CD8-positive, alpha-beta memory T cell (primary cell): ENCODE results near the gene MED26. TPM values are rescaled to one million over a fixed set of nuclear protein-coding genes. Genes with fewer than 3 reads are reported as not detected.
A peak's percentile ranks its signal among the peaks of the same experiment; 100 is the strongest.

ENCODE experiments used
- CTCF ChIA-PET: fragments of 350-600 bp; sonication (Branson Sonifier 250); formaldehyde crosslinking; loops from one replicate; lab custom pipeline; 2021; ENCODE audit warnings: antibody characterized with exemption; lab: Charles Lee
- POLR2A ChIA-PET: fragments of 350-600 bp; sonication (Branson Sonifier 250); formaldehyde crosslinking; loops from one replicate; lab custom pipeline; 2021; ENCODE audit warnings: antibody characterized with exemption; lab: Charles Lee
- DNase-seq, 5 donors: peaks; one replicate each; pipeline versions ENCODE4 v3.0.0 to v3.0.0-alpha.2; 2020 to 2022; ENCODE audit warnings: mixed read lengths in 1 of 5
- H3K27ac ChIP-seq: one replicate; pipeline ENCODE4 v1.7.0; 2013; ENCODE audit warnings: low read depth, mild to moderate bottlenecking, low read length, moderate library complexity
- H3K27me3 ChIP-seq: 2 replicates; pipeline ENCODE4 v1.7.0; 2013; ENCODE audit warnings: low read length, mild to moderate bottlenecking; ENCODE audit not compliant: insufficient read depth, poor library complexity, severe bottlenecking
- H3K36me3 ChIP-seq: 2 replicates; pipeline ENCODE4 v1.7.0; 2013; ENCODE audit warnings: mild to moderate bottlenecking, low read length, moderate library complexity; ENCODE audit not compliant: insufficient read depth
- H3K4me1 ChIP-seq: 2 replicates; pipeline ENCODE4 v1.7.0; 2013; ENCODE audit warnings: mild to moderate bottlenecking, low read length, moderate library complexity; ENCODE audit not compliant: insufficient read depth
- H3K4me3 ChIP-seq: 2 replicates; pipeline ENCODE4 v1.7.0; 2013; ENCODE audit warnings: mild to moderate bottlenecking, low read length
- H3K9me3 ChIP-seq: 2 replicates; pipeline ENCODE4 v1.7.0; 2013; ENCODE audit warnings: mild to moderate bottlenecking, low read length
- H3K27ac Mint-ChIP-seq, 8 donors: one replicate each; pipeline ENCODE4 v1.8.0; 2020 to 2021; ENCODE audit warnings: mixed read lengths in 8 of 8, mild to moderate bottlenecking in 6 of 8, inconsistent platforms in 3 of 8, moderate library complexity in 3 of 8
- H3K27me3 Mint-ChIP-seq, 2 donors: one replicate each; pipeline ENCODE4 v1.8.0; 2020 to 2021; ENCODE audit warnings: mixed read lengths in 2 of 2, mild to moderate bottlenecking in 1 of 2, moderate library complexity in 1 of 2
- H3K36me3 Mint-ChIP-seq, 3 donors: one replicate each; pipeline ENCODE4 v1.8.0; 2020 to 2021; ENCODE audit warnings: mixed read lengths in 3 of 3, inconsistent platforms in 1 of 3, mild to moderate bottlenecking in 1 of 3
- H3K4me1 Mint-ChIP-seq, 3 donors: one replicate each; pipeline ENCODE4 v1.8.0; 2020 to 2021; ENCODE audit warnings: mixed read lengths in 3 of 3, inconsistent platforms in 1 of 3, mild to moderate bottlenecking in 1 of 3
- H3K4me3 Mint-ChIP-seq, 7 donors: one replicate each; pipeline ENCODE4 v1.8.0; 2020 to 2021; ENCODE audit warnings: mixed read lengths in 7 of 7, mild to moderate bottlenecking in 6 of 7, moderate library complexity in 4 of 7, inconsistent platforms in 2 of 7
- H3K9me3 Mint-ChIP-seq, 5 donors: one replicate each; pipeline ENCODE4 v1.8.0; 2020 to 2022; ENCODE audit warnings: mixed read lengths in 5 of 5, mild to moderate bottlenecking in 3 of 5, moderate library complexity in 2 of 5, inconsistent platforms in 1 of 5
- polyA plus RNA-seq: library from polyadenylated mRNA; unstranded; fragments of 300-500 nt; fragmentation: Illumina TruSeq; gene quantifications from one replicate; pipeline ENCODE4 v1.2.3, GENCODE V29; 2021
- total RNA-seq, 2 experiments: library from RNA; stranded (reverse); gene quantifications; one replicate each; pipeline ENCODE4 v1.2.3, GENCODE V29; 2021

Gene MED26
- total and polyA plus RNA-seq, 3 experiments from 2014 or later: 3.1 to 17.1 (median 14.7) TPM

- Mint-ChIP-seq H3K36me3 (peaks cover 0 to 17% (median 3%) of the 10 kb centered on the region in 3 donors), H3K27ac (peak overlapping the region in 1 of 8 donors; percentile 77), H3K9me3 (no peaks in the 10 kb centered on the region), H3K4me1 (peaks cover 25 to 67% (median 38%) of the 10 kb centered on the region in 3 donors), H3K27me3 (no peaks in the 10 kb centered on the region), H3K4me3 (no peak overlapping the region)
- Histone ChIP-seq H3K36me3 (no peaks in the 10 kb centered on the region), H3K27me3 (no peaks in the 10 kb centered on the region), H3K27ac (no peak overlapping the region), H3K9me3 (no peaks in the 10 kb centered on the region), H3K4me1 (no peaks in the 10 kb centered on the region), H3K4me3 (no peak overlapping the region)
- CTCF ChIA-PET: no interaction called here
- DNase-seq: no peak
- POLR2A ChIA-PET: interaction anchor here (0.6 to 1.1 kb wide), 4 partner anchors 12 to 522 kb away, joined by 3 to 6 read pairs (median 3); no protein-coding TSS in a partner anchor
Measured at GRCh38 chr19:16601378-16602052, 26.5 kb downstream of the MED26 start.

GRCh38 chr19:16600824-16601223 is 27.2 kb downstream of the MED26 start:
- Histone ChIP-seq H3K27ac (no peak overlapping the region), H3K4me3 (no peak overlapping the region), H3K4me1 (peaks cover 3% of the 10 kb centered on the region), H3K27me3 (no peaks in the 10 kb centered on the region), H3K36me3 (no peaks in the 10 kb centered on the region), H3K9me3 (no peaks in the 10 kb centered on the region)
- H3K4me1 Mint-ChIP-seq: peaks cover 30 to 72% (median 43%) of the 10 kb centered on the region in 3 donors
- ChIA-PET POLR2A (interaction anchor here (0.7 to 1.1 kb wide), 2 partner anchors 13 to 522 kb away, joined by 3 read pairs; no protein-coding TSS in a partner anchor), CTCF (no interaction called here)
- DNase-seq: no peak
- H3K4me3 Mint-ChIP-seq: no peak overlapping the region
- H3K36me3 Mint-ChIP-seq: peaks cover 0 to 16% (median 3%) of the 10 kb centered on the region in 3 donors
- H3K27me3 Mint-ChIP-seq: no peaks in the 10 kb centered on the region
- peak overlapping the region in 1 of 8 donors; percentile 73 for H3K27ac Mint-ChIP-seq
- H3K9me3 Mint-ChIP-seq: no peaks in the 10 kb centered on the region

GRCh38 chr19:16599655-16600346 is 28.2 kb downstream of the MED26 start:
- Histone ChIP-seq H3K9me3 (no peaks in the 10 kb centered on the region), H3K4me3 (no peak overlapping the region), H3K27ac (no peak overlapping the region), H3K27me3 (no peaks in the 10 kb centered on the region), H3K36me3 (no peaks in the 10 kb centered on the region), H3K4me1 (peaks cover 14% of the 10 kb centered on the region)
- CTCF ChIA-PET: interaction anchor here (0.8 to 0.9 kb wide), 2 partner anchors 9 to 36 kb away, joined by 3 to 4 read pairs; no protein-coding TSS in a partner anchor
- no peak overlapping the region for H3K4me3 Mint-ChIP-seq
- no peaks in the 10 kb centered on the region for H3K27me3 Mint-ChIP-seq
- H3K4me1 Mint-ChIP-seq: peaks cover 34 to 75% (median 45%) of the 10 kb centered on the region in 3 donors
- POLR2A ChIA-PET: no interaction called here
- DNase-seq: no peak
- H3K9me3 Mint-ChIP-seq: no peaks in the 10 kb centered on the region
- H3K27ac Mint-ChIP-seq: peak overlapping the region in 4 of 8 donors; percentile 66 to 84 (median 76)
- peaks cover 0 to 9% (median 0%) of the 10 kb centered on the region in 3 donors for H3K36me3 Mint-ChIP-seq

GRCh38 chr19:16598848-16599247 is 29.2 kb downstream of the MED26 start:
- peaks cover 0 to 5% (median 0%) of the 10 kb centered on the region in 3 donors for H3K36me3 Mint-ChIP-seq
- DNase-seq: no peak
- ChIA-PET POLR2A (interaction anchor here (0.5 kb wide), 1 partner anchor 257 kb away, joined by 5 read pairs; no protein-coding TSS in a partner anchor), CTCF (interaction anchor here (0.8 to 1.2 kb wide), 3 partner anchors 10 to 37 kb away, joined by 3 to 4 read pairs (median 3); no protein-coding TSS in a partner anchor)
- Histone ChIP-seq H3K27me3 (no peaks in the 10 kb centered on the region), H3K4me1 (peaks cover 23% of the 10 kb centered on the region), H3K27ac (no peak overlapping the region), H3K36me3 (no peaks in the 10 kb centered on the region), H3K9me3 (no peaks in the 10 kb centered on the region), H3K4me3 (no peak overlapping the region)
- H3K9me3 Mint-ChIP-seq: no peaks in the 10 kb centered on the region
- no peaks in the 10 kb centered on the region for H3K27me3 Mint-ChIP-seq
- H3K4me1 Mint-ChIP-seq: peaks cover 41 to 78% (median 49%) of the 10 kb centered on the region in 3 donors
- H3K27ac Mint-ChIP-seq: peak overlapping the region in 5 of 8 donors; percentile 22 to 84 (median 63)
- no peak overlapping the region for H3K4me3 Mint-ChIP-seq

GRCh38 chr19:16596399-16596798 is 31.6 kb downstream of the MED26 start:
- no peak overlapping the region for H3K4me3 ChIP-seq
- peaks cover 43% of the 10 kb centered on the region for H3K4me1 ChIP-seq
- no peak overlapping the region for H3K27ac ChIP-seq
- no peaks in the 10 kb centered on the region for H3K27me3 ChIP-seq
- ChIA-PET POLR2A (no interaction called here), CTCF (no interaction called here)
- no peaks in the 10 kb centered on the region for H3K27me3 Mint-ChIP-seq
- H3K4me3 Mint-ChIP-seq: peak overlapping the region in 1 of 7 donors; percentile 11
- DNase-seq: no peak
- no peaks in the 10 kb centered on the region for H3K9me3 ChIP-seq
- H3K27ac Mint-ChIP-seq: peak overlapping the region in 3 of 8 donors; percentile 11 to 95 (median 78)
- H3K4me1 Mint-ChIP-seq: peaks cover 52 to 79% (median 57%) of the 10 kb centered on the region in 3 donors
- peaks cover 0 to 3% (median 0%) of the 10 kb centered on the region in 3 donors for H3K36me3 Mint-ChIP-seq
- no peaks in the 10 kb centered on the region for H3K9me3 Mint-ChIP-seq
- no peaks in the 10 kb centered on the region for H3K36me3 ChIP-seq

- DNase-seq: no peak
- no peaks in the 10 kb centered on the region for H3K9me3 ChIP-seq
- peak overlapping the region; percentile 57 for H3K27ac ChIP-seq
- peaks cover 43% of the 10 kb centered on the region for H3K4me1 ChIP-seq
- H3K27me3 ChIP-seq: no peaks in the 10 kb centered on the region
- CTCF ChIA-PET: no interaction called here
- Mint-ChIP-seq H3K36me3 (peaks cover 0 to 3% (median 0%) of the 10 kb centered on the region in 3 donors), H3K4me1 (peaks cover 53 to 81% (median 66%) of the 10 kb centered on the region in 3 donors), H3K27ac (peak overlapping the region; percentile 89 to 98 (median 96)), H3K27me3 (no peaks in the 10 kb centered on the region), H3K4me3 (peak overlapping the region; percentile 66 to 82 (median 78)), H3K9me3 (no peaks in the 10 kb centered on the region)
- H3K4me3 ChIP-seq: peak overlapping the region; percentile 52
- no peaks in the 10 kb centered on the region for H3K36me3 ChIP-seq
- POLR2A ChIA-PET: interaction anchor here (0.6 kb wide), 1 partner anchor 11 kb away, joined by 7 read pairs; no protein-coding TSS in a partner anchor
Measured at GRCh38 chr19:16595097-16595496, 32.9 kb downstream of the MED26 start.

- Mint-ChIP-seq H3K9me3 (no peaks in the 10 kb centered on the region), H3K4me3 (peak overlapping the region; percentile 66 to 82 (median 78)), H3K36me3 (peaks cover 0 to 3% (median 0%) of the 10 kb centered on the region in 3 donors), H3K27me3 (no peaks in the 10 kb centered on the region), H3K27ac (peak overlapping the region; percentile 89 to 98 (median 96)), H3K4me1 (peaks cover 53 to 84% (median 70%) of the 10 kb centered on the region in 3 donors)
- Histone ChIP-seq H3K4me1 (peaks cover 43% of the 10 kb centered on the region), H3K9me3 (no peaks in the 10 kb centered on the region), H3K27me3 (no peaks in the 10 kb centered on the region), H3K36me3 (no peaks in the 10 kb centered on the region), H3K27ac (peak overlapping the region; percentile 57), H3K4me3 (peak overlapping the region; percentile 52)
- POLR2A ChIA-PET: interaction anchor here (0.5 kb wide), 1 partner anchor 449 kb away, joined by 6 read pairs; no protein-coding TSS in a partner anchor
- peak; percentile 20 to 80 (median 70) for DNase-seq
- CTCF ChIA-PET: no interaction called here
Measured at GRCh38 chr19:16594681-16595091, 33.3 kb downstream of the MED26 start.
